ENCODE measurements around the gene ESRRB.

GRCh38 chr14:76497550-76498462 is 121.9 kb downstream of the ESRRB start:
- TF ChIP-seq CTCF (IDR thresholded peaks at IDR 0.05) = peak in 1 of 12 donors; percentile 20
- TF ChIP-seq POLR2A (IDR thresholded peaks at IDR 0.05) = no peak

Measured in heart left ventricle (tissue), 13 donors.